ENCODE results near the gene PSMC4. TPM values are rescaled to one million over a fixed set of nuclear protein-coding genes. Genes with fewer than 3 reads are reported as not detected.
A peak's percentile ranks its signal among the peaks of the same experiment; 100 is the strongest.

Gene PSMC4
- polyA plus RNA-seq, 1 donor: 73.7 TPM

GRCh38 chr19:39934584-39935363 lies 36.2 kb upstream of the PSMC4 start, which contains the start of gene FCGBP:
Gene FCGBP, minus strand, starts transcription at chr19:39934634.
- Histone ChIP-seq H3K4me1 (ENCODE audit: control insufficient read depth, insufficient read depth, low read length) (peaks cover 16% of the 10 kb centered on the region), H3K27me3 (ENCODE audit: control insufficient read depth, insufficient read depth, low read length) (no peaks in the 10 kb centered on the region), H3K27ac (ENCODE audit: low read length) (peak within 1 kb of the TSS; percentile 51), H3K4me3 (ENCODE audit: low read length) (peak within 1 kb of the TSS; percentile 30), H3K9me3 (ENCODE audit: control insufficient read depth, low read depth, low read length) (peaks cover 3% of the 10 kb centered on the region), H3K36me3 (ENCODE audit: control insufficient read depth, insufficient read depth, low read length) (no peaks in the 10 kb centered on the region)
- peak; percentile 26 to 65 for DNase-seq
- WGBS (ENCODE audit: insufficient coverage, low lambda C conversion rate): no CpG with 5 or more reads among the region's 5 CpGs

GRCh38 chr19:39935364-39935661 lies 35.7 kb upstream of the PSMC4 start:
- H3K9me3 ChIP-seq (ENCODE audit: control insufficient read depth, low read depth, low read length): peaks cover 8% of the 10 kb centered on the region
- H3K27ac ChIP-seq (ENCODE audit: low read length): peak overlapping the region; percentile 51
- no peaks in the 10 kb centered on the region for H3K27me3 ChIP-seq (ENCODE audit: control insufficient read depth, insufficient read depth, low read length)
- WGBS (ENCODE audit: insufficient coverage, low lambda C conversion rate): no CpG with 5 or more reads among the region's 5 CpGs
- peaks cover 16% of the 10 kb centered on the region for H3K4me1 ChIP-seq (ENCODE audit: control insufficient read depth, insufficient read depth, low read length)
- no peaks in the 10 kb centered on the region for H3K36me3 ChIP-seq (ENCODE audit: control insufficient read depth, insufficient read depth, low read length)
- H3K4me3 ChIP-seq (ENCODE audit: low read length): no peak overlapping the region
- DNase-seq: no peak

DNA sequence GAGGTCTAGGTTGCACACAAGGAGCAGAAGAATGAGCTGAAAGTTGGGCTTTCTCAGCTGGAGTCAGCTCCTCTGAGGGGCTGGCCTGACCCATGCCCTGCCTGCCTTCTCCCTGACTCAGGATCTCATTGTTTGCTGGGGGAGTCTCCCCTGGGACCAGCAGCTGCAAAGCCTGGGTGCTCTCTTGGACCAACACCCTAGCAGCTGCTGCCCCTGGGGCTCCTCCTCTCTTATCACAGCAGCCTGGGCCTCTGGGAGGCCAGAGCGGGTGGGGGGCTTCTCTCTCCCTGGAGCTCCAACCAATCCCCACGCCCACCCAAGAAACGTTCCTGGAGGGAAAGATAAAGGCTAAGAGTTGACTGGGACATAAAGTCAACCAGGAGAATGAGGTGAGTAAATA lies 34.9 kb upstream of the PSMC4 start:
- Histone ChIP-seq H3K27me3 (ENCODE audit: control insufficient read depth, insufficient read depth, low read length) (no peaks in the 10 kb centered on the region), H3K4me1 (ENCODE audit: control insufficient read depth, insufficient read depth, low read length) (peaks cover 18% of the 10 kb centered on the region)

GRCh38 chr19:39936622-39937021 lies 34.3 kb upstream of the PSMC4 start:
- no CpG with 5 or more reads among the region's 6 CpGs for WGBS (ENCODE audit: insufficient coverage, low lambda C conversion rate)
- no peak for DNase-seq
- H3K27ac ChIP-seq (ENCODE audit: low read length): peak overlapping the region; percentile 51
- H3K4me3 ChIP-seq (ENCODE audit: low read length): no peak overlapping the region
- no peaks in the 10 kb centered on the region for H3K27me3 ChIP-seq (ENCODE audit: control insufficient read depth, insufficient read depth, low read length)
- no peaks in the 10 kb centered on the region for H3K36me3 ChIP-seq (ENCODE audit: control insufficient read depth, insufficient read depth, low read length)
- peaks cover 24% of the 10 kb centered on the region for H3K4me1 ChIP-seq (ENCODE audit: control insufficient read depth, insufficient read depth, low read length)
- peaks cover 11% of the 10 kb centered on the region for H3K9me3 ChIP-seq (ENCODE audit: control insufficient read depth, low read depth, low read length)

More for the DNA sequence above, 34.9 kb upstream of the PSMC4 start:
- peak; percentile 34 to 73 for DNase-seq
- H3K27ac ChIP-seq (ENCODE audit: low read length): peak overlapping the region; percentile 51
- H3K4me3 ChIP-seq (ENCODE audit: low read length): no peak overlapping the region
- peaks cover 11% of the 10 kb centered on the region for H3K9me3 ChIP-seq (ENCODE audit: control insufficient read depth, low read depth, low read length)
- no CpG with 5 or more reads among the region's 3 CpGs for WGBS (ENCODE audit: insufficient coverage, low lambda C conversion rate)
- H3K36me3 ChIP-seq (ENCODE audit: control insufficient read depth, insufficient read depth, low read length): no peaks in the 10 kb centered on the region

DNA sequence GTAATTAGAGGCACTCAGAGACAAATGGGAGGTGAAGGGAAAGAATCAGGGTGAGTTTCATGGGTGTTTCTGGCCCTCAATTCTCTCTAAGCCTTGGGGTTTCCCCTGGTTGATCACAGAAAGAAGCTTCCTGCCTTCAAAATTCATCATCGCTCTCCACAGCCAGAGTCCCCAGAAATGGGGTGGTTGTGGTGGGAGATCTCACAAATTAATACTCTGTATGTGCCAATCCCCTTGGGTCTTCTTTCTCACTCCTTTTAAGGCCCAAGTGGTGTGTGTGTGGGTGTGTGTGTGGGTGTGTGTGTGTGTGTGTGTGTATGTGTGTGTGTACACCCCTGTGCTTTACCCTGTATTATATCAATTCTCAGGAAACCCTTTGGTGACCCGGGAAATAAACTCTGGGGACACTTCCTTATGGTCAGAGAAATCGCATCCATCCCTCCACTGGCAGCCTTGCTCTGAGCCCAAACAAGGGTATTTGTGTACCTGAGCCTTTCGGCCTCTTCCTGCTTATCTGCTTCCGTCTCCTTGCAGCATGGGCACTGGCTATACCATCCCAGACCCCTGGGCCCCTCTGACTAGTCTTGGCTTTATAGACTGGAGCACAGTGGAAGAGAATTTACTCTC lies 33.8 kb upstream of the PSMC4 start:
- H3K4me3 ChIP-seq (ENCODE audit: low read length): no peak overlapping the region
- H3K27ac ChIP-seq (ENCODE audit: low read length): no peak overlapping the region
- peaks cover 29% of the 10 kb centered on the region for H3K4me1 ChIP-seq (ENCODE audit: control insufficient read depth, insufficient read depth, low read length)
- peaks cover 11% of the 10 kb centered on the region for H3K9me3 ChIP-seq (ENCODE audit: control insufficient read depth, low read depth, low read length)
- DNase-seq: no peak
- no peaks in the 10 kb centered on the region for H3K27me3 ChIP-seq (ENCODE audit: control insufficient read depth, insufficient read depth, low read length)
- whole genome bisulfite sequencing (ENCODE audit: insufficient coverage, low lambda C conversion rate): no CpG with 5 or more reads among the region's 5 CpGs
- no peaks in the 10 kb centered on the region for H3K36me3 ChIP-seq (ENCODE audit: control insufficient read depth, insufficient read depth, low read length)

GRCh38 chr19:39937787-39938186 lies 33.2 kb upstream of the PSMC4 start:
- no peak for DNase-seq
- peaks cover 34% of the 10 kb centered on the region for H3K4me1 ChIP-seq (ENCODE audit: control insufficient read depth, insufficient read depth, low read length)
- no peaks in the 10 kb centered on the region for H3K27me3 ChIP-seq (ENCODE audit: control insufficient read depth, insufficient read depth, low read length)
- WGBS (ENCODE audit: insufficient coverage, low lambda C conversion rate): 57% methylated on average over 2 of the region's 2 CpGs
- no peak overlapping the region for H3K4me3 ChIP-seq (ENCODE audit: low read length)
- no peak overlapping the region for H3K27ac ChIP-seq (ENCODE audit: low read length)
- H3K9me3 ChIP-seq (ENCODE audit: control insufficient read depth, low read depth, low read length): peaks cover 11% of the 10 kb centered on the region
- H3K36me3 ChIP-seq (ENCODE audit: control insufficient read depth, insufficient read depth, low read length): no peaks in the 10 kb centered on the region

DNA sequence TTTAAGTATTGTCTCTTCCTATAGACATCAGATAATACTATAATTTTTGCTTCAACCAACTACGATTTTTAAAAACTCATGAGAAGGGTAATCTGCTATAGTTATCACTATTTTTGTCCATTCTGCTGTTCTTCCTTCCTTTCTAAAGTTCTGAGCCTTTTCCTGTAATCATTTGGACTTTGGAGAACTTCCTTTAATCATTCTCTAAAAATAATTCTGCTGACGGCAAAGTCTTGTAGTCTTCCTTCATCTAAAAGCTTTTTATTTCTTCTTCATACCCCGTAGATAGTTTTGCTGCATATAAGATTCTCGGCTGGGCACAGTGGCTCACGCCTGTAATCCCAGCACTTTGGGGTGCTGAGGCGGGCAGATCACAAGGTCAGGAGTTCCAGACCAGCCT lies 31.4 kb upstream of the PSMC4 start:
- no peak for DNase-seq
- Histone ChIP-seq H3K27ac (ENCODE audit: low read length) (no peak overlapping the region), H3K36me3 (ENCODE audit: control insufficient read depth, insufficient read depth, low read length) (no peaks in the 10 kb centered on the region), H3K4me1 (ENCODE audit: control insufficient read depth, insufficient read depth, low read length) (peaks cover 47% of the 10 kb centered on the region), H3K4me3 (ENCODE audit: low read length) (no peak overlapping the region), H3K9me3 (ENCODE audit: control insufficient read depth, low read depth, low read length) (peaks cover 11% of the 10 kb centered on the region), H3K27me3 (ENCODE audit: control insufficient read depth, insufficient read depth, low read length) (no peaks in the 10 kb centered on the region)
- 87% methylated on average over 3 of the region's 6 CpGs for WGBS (ENCODE audit: insufficient coverage, low lambda C conversion rate)

GRCh38 chr19:39940221-39940833 lies 30.6 kb upstream of the PSMC4 start:
- no peak for DNase-seq
- no peak overlapping the region for H3K4me3 ChIP-seq (ENCODE audit: low read length)
- H3K4me1 ChIP-seq (ENCODE audit: control insufficient read depth, insufficient read depth, low read length): peaks cover 52% of the 10 kb centered on the region
- WGBS (ENCODE audit: insufficient coverage, low lambda C conversion rate): 100% methylated on average over 1 of the region's 1 CpG
- H3K27ac ChIP-seq (ENCODE audit: low read length): no peak overlapping the region
- no peaks in the 10 kb centered on the region for H3K36me3 ChIP-seq (ENCODE audit: control insufficient read depth, insufficient read depth, low read length)
- peaks cover 11% of the 10 kb centered on the region for H3K9me3 ChIP-seq (ENCODE audit: control insufficient read depth, low read depth, low read length)
- no peaks in the 10 kb centered on the region for H3K27me3 ChIP-seq (ENCODE audit: control insufficient read depth, insufficient read depth, low read length)

DNA sequence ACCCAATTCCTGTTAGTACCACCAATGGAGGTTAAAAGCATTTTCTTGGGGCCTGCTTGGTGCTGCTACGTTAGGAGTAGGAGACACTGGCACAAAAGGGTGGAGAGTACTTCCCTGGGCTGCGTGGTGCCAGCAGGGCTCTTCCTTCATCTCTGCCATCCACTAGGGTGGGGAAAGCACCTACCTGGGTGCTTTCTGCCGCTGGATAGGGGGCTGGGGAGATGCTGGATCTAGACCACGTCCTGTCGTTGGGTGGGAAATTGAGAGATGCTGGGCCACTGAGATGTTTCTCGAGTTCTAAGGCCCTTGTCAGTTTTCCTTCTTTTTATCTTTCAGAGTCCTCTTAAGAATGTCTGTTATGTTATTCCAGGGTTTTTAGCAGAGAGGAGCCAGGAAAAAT lies 29.8 kb upstream of the PSMC4 start:
- Histone ChIP-seq H3K4me3 (ENCODE audit: low read length) (no peak overlapping the region), H3K27me3 (ENCODE audit: control insufficient read depth, insufficient read depth, low read length) (no peaks in the 10 kb centered on the region), H3K36me3 (ENCODE audit: control insufficient read depth, insufficient read depth, low read length) (no peaks in the 10 kb centered on the region), H3K4me1 (ENCODE audit: control insufficient read depth, insufficient read depth, low read length) (peaks cover 50% of the 10 kb centered on the region), H3K27ac (ENCODE audit: low read length) (peak overlapping the region; percentile 90), H3K9me3 (ENCODE audit: control insufficient read depth, low read depth, low read length) (peaks cover 11% of the 10 kb centered on the region)
- no CpG with 5 or more reads among the region's 6 CpGs for WGBS (ENCODE audit: insufficient coverage, low lambda C conversion rate)
- no peak for DNase-seq

- no CpG with 5 or more reads among the region's 5 CpGs for WGBS (ENCODE audit: insufficient coverage, low lambda C conversion rate)
- H3K4me1 ChIP-seq (ENCODE audit: control insufficient read depth, insufficient read depth, low read length): peaks cover 53% of the 10 kb centered on the region
Measured at GRCh38 chr19:39941615-39942365, 29.2 kb upstream of the PSMC4 start.

More at GRCh38 chr19:39941615-39942365, 29.2 kb upstream of the PSMC4 start:
- peak in 1 of 2 donors; percentile 54 for DNase-seq
- no peak overlapping the region for H3K4me3 ChIP-seq (ENCODE audit: low read length)
- H3K27me3 ChIP-seq (ENCODE audit: control insufficient read depth, insufficient read depth, low read length): no peaks in the 10 kb centered on the region
- H3K27ac ChIP-seq (ENCODE audit: low read length): peak overlapping the region; percentile 90
- no peaks in the 10 kb centered on the region for H3K36me3 ChIP-seq (ENCODE audit: control insufficient read depth, insufficient read depth, low read length)
- H3K9me3 ChIP-seq (ENCODE audit: control insufficient read depth, low read depth, low read length): peaks cover 11% of the 10 kb centered on the region

Measured in large intestine (tissue), 3 donors.